ENCODE measurements around the gene NHLRC2.

The NHLRC2 gene

GRCh38 chr10:113866551-113867394 is 12.3 kb downstream of the NHLRC2 start:
- no peak for DNase-seq

- no peak for DNase-seq
Observed at GRCh38 chr10:113867904-113868303, 13.4 kb downstream of the NHLRC2 start.

GRCh38 chr10:113869789-113870188 is 15.3 kb downstream of the NHLRC2 start:
- DNase-seq, result no peak

DNA sequence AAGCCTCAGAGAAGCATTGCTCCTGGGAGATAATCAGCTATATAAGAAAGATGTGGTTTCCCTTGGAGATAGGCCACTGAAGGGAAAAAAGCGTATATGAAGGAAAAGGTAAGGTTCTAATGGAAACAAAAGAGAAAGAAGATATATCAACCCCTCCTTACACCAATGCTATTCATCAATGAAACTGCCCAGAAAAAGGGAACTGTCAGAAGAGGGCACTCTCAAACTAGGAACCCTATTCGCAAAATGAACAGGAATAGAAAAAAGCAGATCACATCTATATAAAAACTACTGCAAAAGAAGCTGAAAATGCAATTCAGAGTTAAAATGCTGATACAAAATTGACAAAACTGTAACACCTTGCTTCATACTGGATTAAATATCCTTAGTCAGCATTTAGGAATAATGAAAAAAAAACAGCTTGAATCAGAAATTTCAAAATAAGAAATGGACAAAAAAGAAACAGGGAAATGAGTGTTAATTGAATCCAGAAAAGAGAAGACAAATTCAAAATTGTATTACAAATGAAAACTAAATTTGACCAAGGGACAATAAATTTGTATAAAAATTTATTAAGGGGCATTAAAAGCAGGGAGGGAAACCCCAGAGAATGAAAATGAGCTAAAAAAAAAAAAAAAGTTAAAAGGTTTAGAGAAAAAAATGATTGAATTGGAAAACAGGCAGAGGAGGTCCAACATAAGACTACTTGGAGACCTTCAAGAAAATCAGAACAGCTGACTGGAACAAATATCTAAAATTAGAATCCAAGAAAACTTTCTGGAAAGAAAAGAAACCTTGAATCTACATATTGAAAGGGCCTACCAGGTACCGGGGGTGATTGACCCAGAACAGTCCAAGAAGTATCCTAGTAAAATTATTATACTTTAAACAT is 17.9 kb downstream of the NHLRC2 start:
- no peak for DNase-seq

GRCh38 chr10:113875212-113875611 is 20.8 kb downstream of the NHLRC2 start:
- no peak for DNase-seq

DNA sequence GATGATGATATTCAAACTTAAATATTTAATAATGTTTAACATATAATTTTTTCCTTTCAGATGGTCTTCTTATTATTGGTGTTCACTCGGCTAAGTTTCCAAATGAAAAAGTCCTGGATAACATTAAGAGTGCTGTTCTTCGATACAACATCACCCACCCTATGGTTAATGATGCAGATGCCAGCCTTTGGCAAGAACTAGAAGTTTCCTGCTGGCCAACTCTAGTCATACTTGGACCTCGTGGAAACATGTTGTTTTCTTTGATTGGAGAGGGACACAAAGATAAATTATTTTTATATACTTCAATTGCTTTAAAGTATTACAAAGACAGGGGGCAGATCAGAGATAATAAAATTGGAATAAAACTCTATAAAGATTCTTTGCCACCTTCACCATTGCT is 22.0 kb downstream of the NHLRC2 start:
- DNase-seq, result no peak

- DNase-seq, result no peak
Observed at GRCh38 chr10:113879691-113880090, 25.2 kb downstream of the NHLRC2 start.

DNA sequence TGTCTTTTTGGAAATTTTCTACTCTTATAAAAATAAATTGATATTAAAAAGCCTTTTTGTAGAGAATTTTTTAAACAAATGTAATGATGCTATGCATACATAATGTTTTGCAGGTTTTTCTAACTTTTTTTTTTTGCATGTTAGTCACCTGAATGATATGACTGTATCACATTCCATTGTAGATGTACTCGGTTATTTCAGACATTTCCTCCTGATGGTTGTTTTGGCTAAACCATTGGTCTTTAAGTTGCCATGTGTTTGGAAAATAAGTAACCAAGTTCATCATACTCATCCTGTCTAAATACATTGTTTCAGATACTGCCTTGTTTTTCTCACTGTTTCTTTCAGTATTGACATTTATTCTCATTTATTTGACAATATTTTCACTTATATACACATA is 25.8 kb downstream of the NHLRC2 start:
- DNase-seq, result no peak

GRCh38 chr10:113882240-113882639 is 27.8 kb downstream of the NHLRC2 start:
- no peak for DNase-seq

DNA sequence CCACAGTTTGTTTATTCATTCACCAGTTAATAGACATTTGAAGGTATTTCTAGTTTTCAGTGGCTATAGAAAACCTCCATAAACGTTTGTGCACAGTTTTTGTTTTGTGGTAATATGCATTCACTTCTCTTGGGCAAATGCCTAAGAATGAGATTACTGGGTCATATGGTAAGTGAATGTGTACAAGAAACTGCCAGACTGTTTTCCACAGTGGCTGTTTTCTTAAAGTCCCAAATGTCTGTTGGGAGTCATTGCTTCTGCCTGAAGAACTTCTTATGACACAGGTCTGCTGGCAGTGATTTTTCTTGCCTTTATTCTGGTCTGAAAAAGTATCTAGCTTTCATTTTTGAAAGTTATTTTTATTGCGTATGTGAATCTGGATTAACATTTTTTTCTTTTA is 35.5 kb downstream of the NHLRC2 start:
- DNase-seq, result no peak

- DNase-seq, result no peak
Observed at GRCh38 chr10:113890769-113891168, 36.3 kb downstream of the NHLRC2 start.

DNA sequence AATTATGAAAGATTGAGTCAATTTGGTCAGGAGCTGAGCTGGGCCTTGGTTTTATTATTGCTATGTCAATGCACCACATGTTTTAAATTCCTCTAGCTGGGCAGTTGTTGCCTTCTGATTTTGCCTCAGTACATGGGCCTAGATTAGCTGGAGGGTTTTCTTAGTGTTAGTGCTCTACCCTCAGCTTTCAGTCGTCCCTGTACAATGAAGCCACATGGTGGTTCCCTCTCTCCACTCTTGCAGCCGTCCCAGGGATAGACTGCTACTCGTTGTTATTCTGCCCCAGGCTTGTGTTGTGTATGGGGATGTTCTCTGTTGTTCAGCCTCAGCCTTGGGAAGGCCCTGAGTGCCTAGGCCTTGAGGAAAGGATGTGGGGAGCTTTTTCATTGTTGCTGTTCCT is 37.0 kb downstream of the NHLRC2 start:
- no peak for DNase-seq

DNA sequence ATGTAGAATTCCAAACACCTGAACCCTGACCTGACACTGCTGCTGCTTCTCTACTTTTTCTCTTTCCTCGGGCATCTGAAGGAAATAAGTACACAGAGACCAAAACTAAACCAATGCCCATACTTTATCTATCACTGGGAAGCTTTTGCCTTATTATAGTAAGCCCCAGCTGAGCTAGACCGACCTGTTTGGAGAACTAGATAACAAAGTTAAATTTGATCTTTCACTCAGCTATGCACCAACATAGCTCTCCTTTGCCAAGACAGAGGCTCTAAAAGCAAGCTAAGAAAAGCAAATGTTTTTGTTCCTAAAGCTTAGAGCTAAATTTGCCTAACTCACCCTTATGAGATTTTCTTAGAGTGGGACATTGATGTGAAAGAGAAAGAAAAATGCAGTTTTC is 39.1 kb downstream of the NHLRC2 start:
- no peak for DNase-seq

DNA sequence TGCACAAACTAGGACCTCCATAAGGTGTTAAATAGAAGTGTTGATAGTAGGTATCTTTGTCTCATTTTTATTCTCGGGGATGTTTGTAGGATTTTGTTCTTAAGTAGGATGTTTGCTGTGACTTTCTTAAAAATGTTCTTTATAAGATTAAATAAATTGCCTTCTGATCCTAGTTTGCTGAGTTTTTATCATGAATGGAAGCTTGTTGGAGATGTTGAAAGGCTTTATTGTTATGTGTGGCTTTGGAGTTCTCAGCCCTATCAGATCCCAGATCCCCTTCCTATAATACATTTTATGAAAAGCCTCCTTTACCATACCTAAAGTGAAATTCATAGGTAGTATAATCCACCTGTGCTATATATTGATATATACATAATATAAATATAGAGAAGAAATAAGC is 40.1 kb downstream of the NHLRC2 start:
- no peak for DNase-seq

DNA sequence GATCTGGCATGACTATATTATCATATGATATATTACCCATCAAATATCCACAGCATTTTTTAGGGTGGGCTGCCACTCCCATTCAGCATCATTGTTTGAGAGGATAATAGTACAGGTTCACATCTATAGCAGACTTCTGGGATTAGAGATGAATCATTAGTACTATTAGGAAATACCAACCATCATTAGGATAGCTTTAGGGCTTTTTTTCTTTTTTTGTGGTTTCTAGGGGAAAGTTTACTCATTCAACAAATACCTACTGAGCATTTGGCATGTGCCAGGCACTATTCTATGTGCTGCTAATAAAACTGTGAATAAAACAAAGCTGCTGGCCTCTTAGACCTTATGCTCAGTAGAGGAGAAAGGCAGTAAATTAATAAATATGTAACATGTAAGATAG is 40.6 kb downstream of the NHLRC2 start:
- no peak for DNase-seq

DNA sequence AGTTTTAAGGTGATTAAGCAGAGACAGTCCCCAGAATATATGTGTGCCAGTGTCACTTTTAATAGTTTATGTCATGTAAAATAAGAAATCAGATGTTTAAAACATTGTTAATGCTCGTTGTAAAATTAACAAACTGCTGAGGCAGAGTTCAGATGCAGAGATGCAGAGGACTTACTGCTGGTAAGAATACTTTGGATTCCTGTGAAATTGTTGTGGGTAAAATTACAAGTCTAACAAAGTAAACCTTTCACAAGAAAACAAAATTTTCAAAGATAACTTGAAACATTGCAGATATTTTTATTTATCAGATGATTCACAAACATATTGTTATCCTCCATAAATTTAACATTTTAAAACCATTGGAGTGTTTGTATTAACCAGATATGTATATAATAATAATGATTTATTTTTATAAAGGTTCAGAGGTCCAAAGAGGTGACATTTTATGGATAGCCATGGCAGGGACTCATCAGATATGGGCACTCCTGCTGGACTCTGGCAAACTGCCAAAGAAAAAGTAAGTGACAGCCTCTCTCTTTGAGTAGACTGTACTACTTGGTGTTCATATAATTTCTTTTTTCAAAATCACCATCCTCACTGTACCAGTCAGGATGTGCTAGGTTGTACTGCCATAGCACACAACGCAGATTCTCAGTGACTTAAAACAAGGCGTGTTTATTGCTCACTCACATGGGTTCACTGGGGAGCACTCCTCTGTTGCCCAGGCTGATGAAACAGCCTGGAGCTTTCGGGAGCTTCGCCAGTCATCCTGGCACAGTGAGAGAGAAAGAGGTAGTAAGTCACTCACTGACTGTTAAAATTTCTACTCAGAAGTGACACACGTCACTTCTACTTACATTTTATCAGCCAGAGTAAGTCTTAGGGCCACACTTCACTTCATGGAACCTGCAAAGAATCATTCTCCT is 43.5 kb downstream of the NHLRC2 start:
- DNase-seq, result no peak

- no peak for DNase-seq
Observed at GRCh38 chr10:113899952-113900598, 45.6 kb downstream of the NHLRC2 start.

DNA sequence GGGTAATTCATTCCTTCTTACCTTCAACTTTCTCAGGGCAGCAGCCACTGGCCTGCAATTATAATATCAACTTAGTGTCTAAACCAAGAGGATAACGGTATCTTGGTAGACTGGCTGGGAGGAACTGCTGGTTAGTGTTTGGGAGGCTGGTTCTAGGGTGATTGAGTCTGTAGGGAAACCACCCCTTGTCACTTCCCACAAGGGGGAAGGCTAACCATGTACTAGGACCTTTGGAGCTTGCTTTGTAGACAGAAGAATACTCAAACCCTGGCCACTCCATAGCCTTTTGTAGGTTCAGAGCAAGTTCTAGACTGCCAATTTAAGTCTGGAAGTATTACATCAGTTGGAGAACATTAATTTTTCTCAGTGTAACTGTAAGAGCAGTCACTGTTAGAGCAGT is 51.3 kb downstream of the NHLRC2 start:
- no peak for DNase-seq

- DNase-seq, result no peak
Observed at GRCh38 chr10:113907166-113907565, 52.7 kb downstream of the NHLRC2 start.

DNA sequence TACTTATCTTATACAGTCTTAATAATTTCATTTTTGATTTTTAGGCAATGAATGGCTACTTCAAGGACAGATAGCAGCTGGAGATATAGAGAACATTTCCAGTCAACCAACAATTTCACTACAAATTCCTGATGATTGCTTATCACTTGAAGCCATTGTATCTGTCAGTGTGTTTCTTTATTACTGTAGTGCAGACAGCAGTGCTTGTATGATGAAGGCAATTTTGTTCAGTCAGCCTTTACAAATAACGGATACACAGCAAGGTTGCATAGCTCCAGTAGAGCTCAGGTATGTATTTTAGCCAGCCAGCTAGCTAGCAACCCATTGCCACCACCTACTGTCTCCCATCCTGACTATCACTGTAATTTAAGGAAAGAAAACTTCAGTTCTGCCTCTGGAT is 53.8 kb downstream of the NHLRC2 start:
- no peak for DNase-seq

GRCh38 chr10:113911113-113911512 is 56.7 kb downstream of the NHLRC2 start:
- no peak for DNase-seq

DNA sequence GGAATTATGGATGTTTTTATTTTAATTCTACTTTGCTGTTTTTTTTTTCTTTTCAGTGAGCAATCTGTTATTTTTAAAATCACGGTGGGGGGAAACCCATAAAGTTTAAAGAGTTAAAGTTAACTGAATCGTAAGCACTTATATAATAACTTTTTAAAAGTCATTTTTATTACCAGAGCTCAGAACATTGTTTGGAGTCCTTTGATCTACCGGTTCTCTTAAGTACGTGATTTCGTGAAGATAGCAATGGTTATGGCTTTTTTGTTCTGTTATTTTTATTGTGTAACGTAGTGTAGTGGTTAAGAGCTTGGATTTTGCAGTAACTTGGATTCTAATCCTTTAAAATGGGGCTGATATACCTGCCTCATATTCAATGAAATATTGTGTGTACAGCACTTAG is 57.4 kb downstream of the NHLRC2 start:
- no peak for DNase-seq
